OCI-LY3 (cell line): ENCODE measurements around the gene CHST10.
"Not testable (repeated sequence)": the region's sequence is repeated elsewhere in the genome, so short reads cannot be mapped to it uniquely, and the experiment has no call there.

Experiments
- H2AFZ ChIP-seq: fragments of 200-600, 300-600 bp; shearing (Covaris generic); 2 replicates; pipeline ENCODE4 v1.6.0; 2014; ENCODE audit warnings: antibody characterized with exemption, low read depth, low read length
- H3K27ac ChIP-seq: fragments of 200-600, 300-600 bp; sonication (generic); 2 replicates; pipeline ENCODE4 v1.5.1; 2014; ENCODE audit warnings: mild to moderate bottlenecking, low read length, moderate library complexity, mixed read lengths
- H3K27me3 ChIP-seq: fragments of 200-600, 300-600 bp; sonication (generic); 2 replicates; pipeline ENCODE4 v1.6.1; 2014; ENCODE audit warnings: low read depth, low read length, mixed read lengths
- H3K36me3 ChIP-seq: fragments of 200-600, 300-600 bp; sonication (generic); replicated peaks from 2 replicates; pipeline ENCODE3; 2014; ENCODE audit warnings: low read depth, low read length, mixed read lengths
- H3K4me1 ChIP-seq: fragments of 300-600, 200-600 bp; sonication (generic); 2 replicates; pipeline ENCODE4 v1.6.1; 2014; ENCODE audit warnings: low read length, mixed read lengths
- H3K4me2 ChIP-seq: fragments of 200-600, 300-600 bp; sonication (generic); 2 replicates; pipeline ENCODE4 v1.6.1; 2014; ENCODE audit warnings: low read length, mixed read lengths
- H3K4me3 ChIP-seq: fragments of 300-600, 200-600 bp; sonication (generic); 2 replicates; pipeline ENCODE4 v1.5.1; 2014; ENCODE audit warnings: antibody characterized with exemption, mild to moderate bottlenecking, low read length, moderate library complexity
- H3K79me2 ChIP-seq: fragments of 300-600, 200-600 bp; shearing (Covaris generic); 2 replicates; pipeline ENCODE4 v1.6.1; 2014; ENCODE audit warnings: mild to moderate bottlenecking, low read length, mixed read lengths
- H3K9ac ChIP-seq: fragments of 300-600, 200-600 bp; shearing (Covaris generic); 2 replicates; pipeline ENCODE4 v1.6.0; 2014; ENCODE audit warnings: mild to moderate bottlenecking, low read length, moderate library complexity
- H3K9me3 ChIP-seq: fragments of 200-600, 300-600 bp; shearing (Covaris generic); 2 replicates; pipeline ENCODE4 v1.6.1; 2014; ENCODE audit warnings: low read length, mixed read lengths; ENCODE audit not compliant: insufficient read depth
- H4K20me1 ChIP-seq: fragments of 200-600, 300-600 bp; sonication (generic); 2 replicates; pipeline ENCODE4 v1.6.1; 2016; ENCODE audit warnings: low read length, mixed read lengths; ENCODE audit not compliant: insufficient read depth
- CTCF ChIP-seq: fragments of 200-600, 300-600 bp; sonication (generic); IDR thresholded peaks from 2 replicates; pipeline ENCODE4 v1.5.1; 2014; ENCODE audit warnings: antibody characterized with exemption, low read length, low read depth
- EZH2phosphoT487 ChIP-seq: fragments of 200-600 bp; shearing (Covaris generic); IDR thresholded peaks from 2 replicates; pipeline ENCODE4 v1.6.1; 2018; ENCODE audit warnings: antibody characterized with exemption, mixed run types, low read depth

CHST10 gene

GRCh38 chr2:100416935-100417710 is at the start of gene CHST10:
Gene CHST10, minus strand, starts transcription at chr2:100417668. Its CDS starts 10,993 bp downstream, at chr2:100406675.
- peak within 1 kb of the TSS; percentile 98 for H3K4me2 ChIP-seq
- H3K27me3 ChIP-seq: no peaks in the 10 kb centered on the region
- peak within 1 kb of the TSS; percentile 86 for H3K4me3 ChIP-seq
- peak within 1 kb of the TSS; percentile 82 for H3K9ac ChIP-seq
- no peaks in the 10 kb centered on the region for H3K9me3 ChIP-seq
- H3K27ac ChIP-seq: peak within 1 kb of the TSS; percentile 28
- no peak for TF ChIP-seq EZH2phosphoT487
- no peak for TF ChIP-seq CTCF
- peaks cover 18% of the 10 kb centered on the region for H3K36me3 ChIP-seq
- H3K4me1 ChIP-seq: peaks cover 15% of the 10 kb centered on the region
- no peaks in the 10 kb centered on the region for H4K20me1 ChIP-seq
- H2AFZ ChIP-seq: peak within 1 kb of the TSS; percentile 97
- H3K79me2 ChIP-seq: peaks cover 26% of the 10 kb centered on the region

GRCh38 chr2:100460904-100461530 is 43.5 kb upstream of the CHST10 start:
- H3K79me2 ChIP-seq: no peaks in the 10 kb centered on the region
- no peak overlapping the region for H3K4me2 ChIP-seq
- no peaks in the 10 kb centered on the region for H3K36me3 ChIP-seq
- H3K27me3 ChIP-seq: no peaks in the 10 kb centered on the region
- H2AFZ ChIP-seq: no peak overlapping the region
- H3K27ac ChIP-seq: no peak overlapping the region
- no peak overlapping the region for H3K9ac ChIP-seq
- no peak overlapping the region for H3K4me3 ChIP-seq
- peaks cover 15% of the 10 kb centered on the region for H3K9me3 ChIP-seq
- no peaks in the 10 kb centered on the region for H4K20me1 ChIP-seq
- TF ChIP-seq CTCF (no peak), EZH2phosphoT487 (no peak)
- H3K4me1 ChIP-seq: no peaks in the 10 kb centered on the region

- not testable (repeated sequence) for H3K79me2 ChIP-seq, H3K4me3 ChIP-seq, H3K4me2 ChIP-seq, H3K36me3 ChIP-seq, H3K9ac ChIP-seq, H3K4me1 ChIP-seq, H3K27me3 ChIP-seq, H4K20me1 ChIP-seq, H2AFZ ChIP-seq, H3K27ac ChIP-seq
- H3K9me3 ChIP-seq: peaks cover 15% of the 10 kb centered on the region
Measured at GRCh38 chr2:100456357-100456756, 38.9 kb upstream of the CHST10 start.

- Histone ChIP-seq H3K36me3 (no peaks in the 10 kb centered on the region), H3K4me3 (no peak overlapping the region), H3K9ac (no peak overlapping the region), H2AFZ (no peak overlapping the region), H3K9me3 (peaks cover 12% of the 10 kb centered on the region), H3K27me3 (no peaks in the 10 kb centered on the region), H4K20me1 (no peaks in the 10 kb centered on the region), H3K27ac (no peak overlapping the region), H3K79me2 (no peaks in the 10 kb centered on the region), H3K4me2 (no peak overlapping the region), H3K4me1 (no peaks in the 10 kb centered on the region)
- no peak for TF ChIP-seq EZH2phosphoT487
- TF ChIP-seq CTCF: no peak
Measured at GRCh38 chr2:100453853-100454252, 36.4 kb upstream of the CHST10 start.
